Transverse colon (tissue), 3 donors: ENCODE data around the gene ATF6.

Experiments
- EP300 ChIP-seq: sonication (generic); formaldehyde crosslinking; IDR thresholded peaks from one replicate; pipeline ENCODE4 v1.6.1; 2017; ENCODE audit warnings: antibody characterized with exemption, low read depth
- TF ChIP-seq, protein P1 (sequence below), 5 experiments: fragments of 200-600 bp in 3 of 5; fragments of 450-650 bp in 2 of 5; sonication (generic) in 3 of 5; IDR thresholded peaks; 1 replicate in 2 of 5; 2 replicates in 3 of 5; pipeline ENCODE4 v1.5.1; 2016 to 2017; ENCODE audit warnings: antibody characterized with exemption in 5 of 5, inconsistent platforms in 3 of 5, mild to moderate bottlenecking in 2 of 5, moderate library complexity in 1 of 5

DNA sequence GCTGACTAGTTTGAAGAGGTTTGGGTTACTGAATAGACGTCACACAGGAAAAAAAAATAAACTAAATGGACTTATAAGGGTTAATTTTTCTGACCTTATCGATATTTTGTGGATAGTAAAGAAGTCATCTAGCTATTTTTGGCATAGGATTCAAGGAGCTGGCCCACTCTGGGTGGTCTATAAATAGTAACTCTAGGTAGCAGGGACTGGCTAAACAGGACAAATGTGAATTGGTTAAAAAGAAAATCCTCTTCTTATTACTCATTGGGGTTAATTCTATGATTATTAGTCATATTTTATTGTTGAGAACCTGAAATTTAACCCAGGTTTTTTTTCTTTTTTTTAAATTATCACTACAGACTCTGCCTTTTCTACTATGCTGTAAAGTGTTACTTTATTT lies 61.7 kb downstream of the ATF6 start:
- TF ChIP-seq EP300 = no peak
- TF ChIP-seq, protein P1, sequence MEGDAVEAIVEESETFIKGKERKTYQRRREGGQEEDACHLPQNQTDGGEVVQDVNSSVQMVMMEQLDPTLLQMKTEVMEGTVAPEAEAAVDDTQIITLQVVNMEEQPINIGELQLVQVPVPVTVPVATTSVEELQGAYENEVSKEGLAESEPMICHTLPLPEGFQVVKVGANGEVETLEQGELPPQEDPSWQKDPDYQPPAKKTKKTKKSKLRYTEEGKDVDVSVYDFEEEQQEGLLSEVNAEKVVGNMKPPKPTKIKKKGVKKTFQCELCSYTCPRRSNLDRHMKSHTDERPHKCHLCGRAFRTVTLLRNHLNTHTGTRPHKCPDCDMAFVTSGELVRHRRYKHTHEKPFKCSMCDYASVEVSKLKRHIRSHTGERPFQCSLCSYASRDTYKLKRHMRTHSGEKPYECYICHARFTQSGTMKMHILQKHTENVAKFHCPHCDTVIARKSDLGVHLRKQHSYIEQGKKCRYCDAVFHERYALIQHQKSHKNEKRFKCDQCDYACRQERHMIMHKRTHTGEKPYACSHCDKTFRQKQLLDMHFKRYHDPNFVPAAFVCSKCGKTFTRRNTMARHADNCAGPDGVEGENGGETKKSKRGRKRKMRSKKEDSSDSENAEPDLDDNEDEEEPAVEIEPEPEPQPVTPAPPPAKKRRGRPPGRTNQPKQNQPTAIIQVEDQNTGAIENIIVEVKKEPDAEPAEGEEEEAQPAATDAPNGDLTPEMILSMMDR (IDR thresholded peaks at IDR 0.05) = no peak
